Cardiac septum (tissue), 1 donor: ENCODE data around the gene TMEM218. TPM values are rescaled to one million over a fixed set of nuclear protein-coding genes. Genes with fewer than 3 reads are reported as not detected.
"Not testable (repeated sequence)": the region's sequence is repeated elsewhere in the genome, so short reads cannot be mapped to it uniquely, and the experiment has no call there.

Source experiments
- DNase-seq: peaks from one replicate; pipeline ENCODE4 v3.0.0-alpha.2; 2020; ENCODE audit warnings: low spot score
- intact Hi-C: fragments of 100-400 bp; cut with DNase I; formaldehyde crosslinking; loops from one replicate; pipeline ENCODE4 v1.14.0; 2022
- total RNA-seq: library from RNA; stranded (reverse); fragmentation: NEBNext Ultra II Directional; extraction: Animal tissue kit (Norgen Biotek cat#: 25700); gene quantifications from one replicate; pipeline ENCODE4 v1.2.1, GENCODE V29; 2021
- donor health status: DM: no; HTN: no; CAD: no.

TMEM218 gene
- total RNA-seq, 1 donor from 2014 or later: 8.7 TPM

- intact Hi-C loops: loop anchor here (5.0 kb wide), 2 partner anchors 50 to 315 kb away; no protein-coding TSS in a partner anchor
Observed at GRCh38 chr11:125092669-125093068, 18.8 kb downstream of the TMEM218 start.

DNA sequence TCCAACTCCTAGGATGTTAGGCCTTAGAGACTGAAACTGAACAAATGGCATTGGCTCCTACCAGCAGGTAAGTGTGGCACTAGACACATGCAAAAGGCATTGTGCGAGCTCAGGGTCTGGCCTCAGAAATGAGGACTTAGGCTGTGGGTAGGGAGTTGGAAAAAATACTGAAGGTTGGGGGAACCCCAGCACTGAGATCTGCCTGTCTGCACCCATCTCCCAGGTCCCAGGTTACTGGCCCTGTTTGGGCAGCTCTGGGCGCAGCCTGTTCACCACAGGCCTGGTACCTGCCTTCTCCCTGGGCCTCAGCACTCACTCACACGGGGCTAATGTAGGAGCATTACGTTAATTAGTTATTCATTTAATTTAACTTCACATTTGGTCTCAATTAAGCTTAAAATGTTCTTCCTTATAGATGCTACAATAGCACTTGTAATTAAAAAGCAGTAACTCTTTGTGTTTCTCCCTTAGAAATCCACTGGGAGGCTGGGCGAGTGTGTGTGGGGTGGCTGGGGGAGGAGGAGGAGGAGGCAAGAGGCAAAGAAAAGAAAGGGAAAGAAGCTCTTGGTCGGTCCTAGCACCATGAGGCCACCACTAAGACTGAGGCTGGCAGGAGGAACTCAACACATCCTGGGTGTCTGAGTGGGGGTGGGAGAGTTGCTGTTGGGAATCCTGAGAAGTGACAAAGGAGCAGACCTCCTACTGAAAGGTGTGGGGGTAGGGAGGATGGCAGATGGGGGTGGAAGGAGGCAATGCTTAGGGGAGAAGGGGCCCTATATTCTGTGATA, 19.4 kb downstream of the TMEM218 start:
- DNase-seq: peak; percentile 55
- intact Hi-C loops: loop anchor here (2.0 to 5.0 kb wide), 4 partner anchors 50 to 341 kb away; no protein-coding TSS in a partner anchor

More at GRCh38 chr11:125092669-125093068, 18.8 kb downstream of the TMEM218 start:
- no peak for DNase-seq

DNA sequence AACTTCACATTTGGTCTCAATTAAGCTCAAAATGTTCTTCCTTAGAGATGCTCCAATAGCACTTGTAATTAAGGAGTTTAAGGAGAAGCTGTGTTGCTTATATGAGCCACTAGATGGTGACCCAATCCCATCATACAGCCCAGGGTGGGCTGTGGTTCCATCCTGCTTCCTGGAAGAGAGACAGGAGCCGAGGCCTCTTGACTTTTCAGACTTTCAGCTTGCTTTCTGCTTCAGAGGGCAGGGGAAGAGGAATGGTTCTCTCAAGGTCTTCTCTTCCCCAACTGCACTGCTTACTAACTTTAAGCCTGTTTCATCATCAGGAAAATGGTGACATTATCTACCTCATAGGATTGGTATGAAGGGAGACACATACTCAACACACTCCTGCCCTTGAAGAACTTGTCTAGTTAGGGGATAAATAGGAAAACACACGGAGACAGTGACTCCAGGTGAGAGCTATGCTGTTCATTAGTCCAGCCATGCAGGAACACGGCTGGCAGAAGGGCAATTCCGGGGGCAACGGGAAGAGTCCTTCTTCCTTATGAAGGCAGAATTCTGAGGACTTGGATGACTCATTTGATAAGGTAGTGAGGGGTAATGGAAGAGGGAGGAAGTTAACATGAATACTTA, 20.1 kb downstream of the TMEM218 start:
- no peak for DNase-seq
- intact Hi-C loops: loop anchor here (2.0 to 5.0 kb wide), 4 partner anchors 51 to 341 kb away; no protein-coding TSS in a partner anchor

DNA sequence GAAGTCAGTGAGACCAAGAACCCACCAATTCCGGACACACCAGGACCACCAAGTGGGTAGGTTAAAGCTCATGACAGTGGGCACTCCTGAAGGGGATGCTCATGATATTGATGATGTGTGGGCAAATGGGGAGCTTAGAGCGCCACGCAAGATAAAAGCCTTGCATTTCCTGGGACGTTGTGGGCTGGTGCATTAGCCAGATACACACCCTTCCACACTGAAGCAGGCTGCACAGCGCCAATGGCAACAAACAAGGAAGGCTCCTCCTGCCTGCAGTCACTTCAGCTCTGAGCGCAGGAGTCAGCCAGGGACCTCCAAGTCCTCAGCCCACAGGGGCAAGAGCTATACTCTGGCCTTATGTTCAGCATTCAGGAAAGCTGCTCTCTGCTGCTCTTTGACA, 20.6 kb downstream of the TMEM218 start:
- intact Hi-C loops: loop anchor here (2.0 to 5.0 kb wide), 4 partner anchors 51 to 342 kb away; no protein-coding TSS in a partner anchor
- DNase-seq: peak; percentile 54

DNA sequence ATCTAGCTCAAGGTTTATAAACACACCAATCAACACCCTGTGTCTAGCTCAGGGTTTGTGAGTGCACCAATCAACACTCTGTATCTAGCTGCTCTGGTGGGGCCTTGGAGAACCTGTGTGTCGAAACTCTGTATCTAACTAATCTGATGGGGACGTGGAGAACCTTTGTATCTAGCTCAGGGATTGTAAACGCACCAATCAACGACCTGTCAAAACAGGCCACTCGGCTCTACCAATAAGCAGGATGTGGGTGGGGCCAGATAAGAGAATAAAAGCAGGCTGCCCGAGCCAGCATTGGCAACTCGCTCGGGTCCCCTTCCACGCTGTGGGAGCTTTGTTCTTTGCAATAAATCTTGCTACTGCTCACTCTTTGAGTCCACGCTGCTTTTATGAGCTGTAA, 21.3 kb downstream of the TMEM218 start:
- intact Hi-C loops: loop anchor here (2.0 to 5.0 kb wide), 4 partner anchors 52 to 343 kb away; no protein-coding TSS in a partner anchor
- not testable (repeated sequence) for DNase-seq

DNA sequence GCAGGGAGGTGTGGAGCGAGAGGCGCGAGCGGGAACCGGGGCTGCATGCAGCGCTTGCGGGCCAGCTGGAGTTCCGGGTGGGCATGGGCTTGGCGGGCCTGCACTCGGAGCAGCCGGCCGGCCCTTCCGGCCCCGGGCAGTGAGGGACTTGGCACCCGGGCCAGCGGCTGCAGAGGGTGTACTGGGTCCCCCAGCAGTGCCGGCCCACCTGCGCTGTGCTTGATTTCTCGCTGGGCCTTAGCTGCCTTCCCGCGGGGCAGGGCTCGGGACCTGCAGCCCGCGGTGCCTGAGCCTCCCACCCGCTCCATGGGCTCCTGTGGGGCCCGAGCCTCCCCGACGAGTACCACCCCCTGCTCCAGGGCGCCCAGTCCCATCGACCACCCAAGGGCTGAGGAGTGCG, 21.9 kb downstream of the TMEM218 start:
- intact Hi-C loops: not testable (repeated sequence)
- DNase-seq: peak; percentile 49

DNA sequence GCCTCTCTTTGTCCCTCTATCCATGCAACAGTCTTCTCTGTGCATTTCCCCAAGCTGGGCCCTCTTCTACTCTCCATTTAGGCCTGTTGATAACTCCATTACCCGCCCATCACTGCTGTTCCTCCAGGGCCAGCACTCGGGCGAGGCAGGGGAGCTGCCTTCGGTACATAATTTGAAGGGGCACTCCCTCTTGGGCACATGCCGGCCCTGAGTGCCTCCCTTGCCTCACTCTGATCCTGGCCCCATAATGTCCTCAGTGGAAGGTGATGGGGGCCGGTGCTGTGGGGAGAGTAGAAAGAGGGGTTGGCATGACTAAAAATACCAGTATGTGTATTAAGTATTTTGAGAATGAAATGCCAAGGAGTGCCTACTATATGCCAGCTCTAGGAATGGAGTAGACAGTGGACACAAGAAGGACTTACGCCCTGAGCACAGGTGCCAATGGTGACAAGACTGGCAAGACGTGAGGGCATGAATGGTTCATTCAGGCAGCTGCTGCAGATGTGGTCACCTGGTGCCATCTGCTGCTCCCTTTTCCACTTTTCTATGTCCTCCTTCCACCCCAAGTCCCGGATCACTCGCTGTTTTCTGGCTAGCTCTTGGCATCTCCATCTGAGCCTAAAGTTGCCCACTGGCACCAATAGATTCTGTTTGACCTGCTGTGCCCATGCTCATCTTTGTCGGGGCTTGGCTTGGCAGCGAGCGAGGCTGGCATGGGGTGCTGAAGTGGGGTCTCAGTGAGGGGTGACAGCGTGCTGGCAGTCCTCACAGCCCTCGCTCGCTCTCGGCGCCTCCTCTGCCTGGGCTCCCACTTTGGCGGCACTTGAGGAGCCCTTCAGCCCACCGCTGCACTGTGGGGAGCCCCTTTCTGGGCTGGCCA, 22.6 kb downstream of the TMEM218 start:
- peak; percentile 51 for DNase-seq
- intact Hi-C loops: no loop called here

- intact Hi-C loops: no loop called here
- no peak for DNase-seq
Observed at GRCh38 chr11:125088123-125088522, 23.3 kb downstream of the TMEM218 start.

DNA sequence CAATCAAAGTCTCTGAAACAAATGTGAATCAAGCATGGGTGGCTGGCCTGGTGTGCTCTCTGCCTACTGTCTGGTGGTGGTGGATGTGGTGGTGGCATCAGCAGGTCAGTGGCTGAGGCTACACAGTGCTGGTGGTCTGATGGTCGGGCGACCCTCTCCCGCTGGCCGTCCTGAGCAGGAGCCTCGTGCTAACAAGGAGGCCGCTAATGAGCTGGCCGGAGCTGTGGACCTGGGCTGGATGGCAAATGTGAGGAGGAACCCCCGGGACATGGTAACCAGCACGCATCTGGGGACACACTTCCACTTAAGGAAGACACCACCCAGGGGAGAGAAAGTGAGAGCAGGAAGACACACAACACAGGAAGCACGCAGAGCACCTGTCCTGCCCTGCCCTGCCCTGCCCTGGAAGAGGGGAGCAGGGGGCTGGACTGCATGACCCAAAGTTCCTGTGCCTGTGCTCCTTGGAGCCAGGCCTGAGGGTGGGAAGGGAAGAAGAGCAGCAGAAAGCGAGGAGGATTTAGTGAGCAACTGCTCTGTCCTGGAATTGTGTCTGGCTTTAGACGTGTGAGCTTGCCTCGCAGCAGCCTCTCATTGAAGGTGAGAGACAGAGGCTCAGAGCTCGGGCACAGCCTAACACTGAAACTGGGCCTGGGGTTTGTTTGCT, 24.7 kb downstream of the TMEM218 start:
- intact Hi-C loops: no loop called here
- DNase-seq: peak; percentile 71

- no peak for DNase-seq
- intact Hi-C loops: no loop called here
Observed at GRCh38 chr11:125085301-125086081, 25.9 kb downstream of the TMEM218 start.

GRCh38 chr11:125084761-125085231, 26.6 kb downstream of the TMEM218 start:
- no peak for DNase-seq
- intact Hi-C loops: no loop called here

GRCh38 chr11:125084057-125084416, 27.4 kb downstream of the TMEM218 start:
- intact Hi-C loops: no loop called here
- DNase-seq: no peak

DNA sequence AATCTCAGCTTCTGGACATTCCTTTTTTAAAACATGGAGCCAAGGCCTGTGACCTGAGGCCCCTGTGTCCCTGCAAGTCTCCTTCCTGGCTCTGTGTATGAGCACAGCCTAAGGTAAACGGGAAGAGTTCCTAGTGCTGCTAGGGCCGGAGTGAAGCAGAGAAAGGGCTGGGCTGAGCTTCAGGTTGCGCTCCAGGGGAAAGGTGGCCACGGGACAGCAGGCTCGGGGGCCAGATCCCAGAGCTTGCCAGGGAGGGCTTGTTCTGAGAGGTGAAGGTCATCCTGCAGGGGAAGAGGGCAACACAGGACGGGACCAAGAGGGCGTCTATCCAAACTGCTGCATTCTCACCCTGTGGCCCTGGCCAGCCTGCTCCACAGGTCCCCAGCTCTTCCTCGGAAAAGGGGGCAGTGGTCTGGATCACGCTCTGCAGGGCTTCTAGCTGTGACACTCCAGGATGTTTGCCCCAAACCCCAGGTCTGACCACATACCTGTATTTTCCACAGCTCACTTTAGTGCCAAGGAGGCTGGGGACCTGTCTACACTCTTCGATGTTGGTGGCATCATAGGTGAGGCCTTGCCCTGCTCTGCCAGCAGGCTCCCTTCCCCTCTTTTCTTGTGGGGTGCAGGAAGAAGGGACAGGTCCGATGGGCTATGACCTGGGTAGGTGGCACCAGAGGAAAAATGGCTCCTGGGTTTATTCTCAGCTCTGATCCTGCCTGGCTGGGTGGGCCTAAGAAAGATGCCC, 27.9 kb downstream of the TMEM218 start:
- intact Hi-C loops: no loop called here
- DNase-seq: no peak

- no peak for DNase-seq
- intact Hi-C loops: no loop called here
Observed at GRCh38 chr11:125082611-125083311, 28.7 kb downstream of the TMEM218 start.

DNA sequence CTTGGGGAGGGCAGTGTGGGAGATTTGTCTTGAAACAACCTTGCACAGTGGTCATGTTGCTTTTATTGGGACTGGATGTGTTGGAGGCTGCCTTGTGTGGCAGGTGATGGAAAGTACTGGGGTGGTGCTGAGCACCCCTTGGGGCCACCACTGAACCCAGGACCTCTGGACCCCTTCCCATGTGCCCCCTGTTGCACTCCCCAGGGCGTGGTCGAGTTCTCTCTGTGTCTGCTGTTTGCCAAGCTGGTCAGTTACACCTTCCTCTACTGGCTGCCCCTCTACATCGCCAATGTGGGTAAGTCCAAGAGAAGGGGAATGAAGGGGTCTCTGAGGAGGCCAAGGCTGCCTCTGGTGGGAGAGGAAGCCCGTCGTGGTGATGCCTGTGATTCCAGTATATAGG, 29.4 kb downstream of the TMEM218 start:
- intact Hi-C loops: no loop called here
- no peak for DNase-seq

DNA sequence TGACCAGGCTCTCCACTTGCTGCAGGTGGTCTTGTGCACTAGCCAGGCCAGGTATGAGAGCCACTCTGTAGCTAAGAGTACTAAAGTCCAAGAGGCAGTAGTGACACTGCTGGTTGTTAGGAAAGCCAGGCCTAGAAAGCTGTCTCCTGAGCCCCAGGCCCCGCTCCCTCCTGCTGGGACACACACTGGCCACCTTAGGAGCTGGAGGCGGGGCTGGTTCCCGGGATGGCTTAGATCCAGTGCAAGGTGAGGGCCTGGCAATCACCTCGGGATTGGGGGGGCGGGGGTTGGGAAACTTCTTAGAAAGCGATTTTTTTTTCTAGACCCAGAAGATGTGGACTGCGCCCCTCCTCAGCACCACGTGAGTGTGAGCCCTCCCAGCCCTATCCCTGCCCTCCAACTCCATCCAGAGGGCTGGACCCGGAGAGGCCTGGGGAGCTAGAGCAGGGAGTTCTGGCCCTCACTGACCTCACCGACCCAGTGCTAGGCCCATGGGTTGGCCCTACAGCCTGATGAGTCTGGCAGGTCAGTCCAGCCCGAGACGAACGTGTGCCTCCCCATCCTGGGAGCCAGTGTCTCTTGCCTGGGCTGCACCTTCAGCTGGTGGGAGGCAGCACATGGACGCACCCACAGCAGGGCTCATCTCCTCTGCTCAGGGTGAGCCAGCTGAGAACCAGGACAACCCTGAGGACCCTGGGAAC, 30.2 kb downstream of the TMEM218 start:
- intact Hi-C loops: no loop called here
- DNase-seq: no peak

GRCh38 chr11:125080531-125080911, 30.9 kb downstream of the TMEM218 start:
- intact Hi-C loops: no loop called here
- no peak for DNase-seq
